ENCODE results near the gene PHLDB2.
A peak's percentile ranks its signal among the peaks of the same experiment; 100 is the strongest.

Gene PHLDB2

DNA sequence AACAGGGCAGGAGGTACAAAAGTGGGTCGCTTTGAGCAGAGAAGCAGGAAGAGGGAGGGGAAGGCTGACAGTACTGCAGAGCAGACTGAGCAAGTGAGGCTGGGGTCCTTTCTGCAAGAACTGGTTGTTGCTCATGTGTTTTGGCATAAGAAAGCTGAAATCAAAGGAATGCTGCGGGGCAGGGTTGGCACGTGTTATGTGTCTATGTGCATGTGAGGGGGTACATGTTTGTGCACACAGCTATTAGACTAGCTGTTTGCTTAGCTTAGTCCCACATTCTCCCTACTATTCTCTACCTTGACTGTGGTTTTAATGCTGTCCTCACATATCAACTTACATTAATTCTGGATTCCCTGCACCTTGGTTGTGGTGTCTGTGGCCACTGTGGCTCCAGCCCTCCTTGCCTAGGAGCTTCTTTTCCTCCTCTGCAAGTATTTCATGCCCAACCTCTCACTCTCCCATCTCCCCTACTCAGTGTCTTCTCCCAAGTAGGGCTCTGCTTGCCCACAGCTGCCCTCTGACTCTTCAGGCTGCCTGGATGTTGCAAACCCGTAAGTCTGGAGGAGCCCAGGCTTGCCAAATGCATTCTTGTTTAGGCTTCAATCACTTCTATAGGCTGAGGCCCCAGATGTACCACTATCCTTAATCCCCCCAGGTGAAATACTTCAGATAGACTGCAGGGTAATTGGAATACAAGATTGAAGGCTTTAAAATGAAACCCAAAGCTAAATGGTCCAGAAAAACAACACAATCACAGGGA lies 144.4 kb downstream of the PHLDB2 start:
- H3K9me3 ChIP-seq (ENCODE audit: severe bottlenecking) = no peaks in the 10 kb centered on the region
- DNase-seq (ENCODE audit: low spot score) = no peak
- no peaks in the 10 kb centered on the region for H3K36me3 ChIP-seq (ENCODE audit: low read depth)
- H3K4me3 ChIP-seq (ENCODE audit: severe bottlenecking) = no peak overlapping the region
- TF ChIP-seq, protein P1, sequence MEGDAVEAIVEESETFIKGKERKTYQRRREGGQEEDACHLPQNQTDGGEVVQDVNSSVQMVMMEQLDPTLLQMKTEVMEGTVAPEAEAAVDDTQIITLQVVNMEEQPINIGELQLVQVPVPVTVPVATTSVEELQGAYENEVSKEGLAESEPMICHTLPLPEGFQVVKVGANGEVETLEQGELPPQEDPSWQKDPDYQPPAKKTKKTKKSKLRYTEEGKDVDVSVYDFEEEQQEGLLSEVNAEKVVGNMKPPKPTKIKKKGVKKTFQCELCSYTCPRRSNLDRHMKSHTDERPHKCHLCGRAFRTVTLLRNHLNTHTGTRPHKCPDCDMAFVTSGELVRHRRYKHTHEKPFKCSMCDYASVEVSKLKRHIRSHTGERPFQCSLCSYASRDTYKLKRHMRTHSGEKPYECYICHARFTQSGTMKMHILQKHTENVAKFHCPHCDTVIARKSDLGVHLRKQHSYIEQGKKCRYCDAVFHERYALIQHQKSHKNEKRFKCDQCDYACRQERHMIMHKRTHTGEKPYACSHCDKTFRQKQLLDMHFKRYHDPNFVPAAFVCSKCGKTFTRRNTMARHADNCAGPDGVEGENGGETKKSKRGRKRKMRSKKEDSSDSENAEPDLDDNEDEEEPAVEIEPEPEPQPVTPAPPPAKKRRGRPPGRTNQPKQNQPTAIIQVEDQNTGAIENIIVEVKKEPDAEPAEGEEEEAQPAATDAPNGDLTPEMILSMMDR (IDR thresholded peaks at IDR 0.05; ENCODE audit: poor library complexity, severe bottlenecking) = no peak
- no peaks in the 10 kb centered on the region for H3K27me3 ChIP-seq (ENCODE audit: insufficient read depth, poor library complexity, severe bottlenecking)
- peak; percentile 28 for ATAC-seq (ENCODE audit: low read depth)
- H3K4me1 ChIP-seq (ENCODE audit: insufficient read depth, poor library complexity, severe bottlenecking) = peaks cover 33% of the 10 kb centered on the region
- peak overlapping the region; percentile 51 for H3K27ac ChIP-seq (ENCODE audit: poor library complexity, severe bottlenecking)

DNA sequence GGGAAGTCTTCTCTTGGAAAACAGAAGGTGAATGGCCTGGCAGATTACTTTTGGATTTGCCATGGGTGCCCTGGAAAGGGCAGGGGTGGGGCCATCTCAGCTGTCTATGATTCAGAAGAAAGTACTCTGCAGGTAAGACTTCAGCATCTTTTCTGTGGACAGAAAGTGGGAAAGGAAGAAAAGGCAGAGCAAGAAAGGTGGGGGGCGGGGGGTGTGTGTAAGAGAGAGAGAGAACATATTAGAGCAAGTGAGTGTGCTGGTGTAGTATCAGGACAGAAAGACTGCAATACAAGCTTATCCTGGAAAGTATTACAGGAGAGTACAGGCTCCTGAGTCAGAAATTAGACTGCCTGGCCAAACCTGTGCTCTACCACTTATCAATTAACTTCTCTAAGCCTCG lies 145.1 kb downstream of the PHLDB2 start:
- ATAC-seq (ENCODE audit: low read depth) (no peak), DNase-seq (ENCODE audit: low spot score) (no peak)

DNA sequence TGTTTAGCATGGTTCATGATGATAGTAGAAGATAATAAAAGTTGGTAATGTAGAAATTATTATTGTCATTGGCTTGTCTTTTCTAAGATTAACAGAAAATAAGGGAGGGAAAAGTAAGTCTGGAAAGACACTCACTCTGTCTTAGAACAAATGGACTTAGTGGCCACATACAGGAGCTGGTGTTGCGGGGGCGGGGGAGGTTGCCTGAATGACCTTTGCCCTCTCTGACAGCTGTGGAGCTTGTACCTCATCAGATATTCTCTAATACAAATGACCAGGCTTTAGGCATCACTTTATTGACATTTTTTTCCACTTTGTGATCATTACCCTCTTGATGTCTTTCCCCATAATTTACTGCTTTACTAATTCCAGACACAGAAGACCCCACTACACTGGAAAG lies 145.6 kb downstream of the PHLDB2 start:
- H3K4me3 ChIP-seq (ENCODE audit: severe bottlenecking) = no peak overlapping the region
- H3K27ac ChIP-seq (ENCODE audit: poor library complexity, severe bottlenecking) = peak overlapping the region; percentile 51
- H3K9me3 ChIP-seq (ENCODE audit: severe bottlenecking) = no peaks in the 10 kb centered on the region
- DNase-seq (ENCODE audit: low spot score) (no peak), ATAC-seq (ENCODE audit: low read depth) (no peak)
- TF ChIP-seq, protein P1 (IDR thresholded peaks at IDR 0.05; ENCODE audit: poor library complexity, severe bottlenecking) = no peak
- H3K4me1 ChIP-seq (ENCODE audit: insufficient read depth, poor library complexity, severe bottlenecking) = peaks cover 33% of the 10 kb centered on the region
- H3K27me3 ChIP-seq (ENCODE audit: insufficient read depth, poor library complexity, severe bottlenecking) = no peaks in the 10 kb centered on the region
- H3K36me3 ChIP-seq (ENCODE audit: low read depth) = no peaks in the 10 kb centered on the region

More for the DNA sequence above, 145.1 kb downstream of the PHLDB2 start:
- Histone ChIP-seq H3K9me3 (ENCODE audit: severe bottlenecking) (no peaks in the 10 kb centered on the region), H3K27ac (ENCODE audit: poor library complexity, severe bottlenecking) (peak overlapping the region; percentile 51), H3K27me3 (ENCODE audit: insufficient read depth, poor library complexity, severe bottlenecking) (no peaks in the 10 kb centered on the region), H3K4me1 (ENCODE audit: insufficient read depth, poor library complexity, severe bottlenecking) (peaks cover 33% of the 10 kb centered on the region), H3K4me3 (ENCODE audit: severe bottlenecking) (no peak overlapping the region), H3K36me3 (ENCODE audit: low read depth) (no peaks in the 10 kb centered on the region)
- TF ChIP-seq, protein P1 (IDR thresholded peaks at IDR 0.05; ENCODE audit: poor library complexity, severe bottlenecking) = no peak

DNA sequence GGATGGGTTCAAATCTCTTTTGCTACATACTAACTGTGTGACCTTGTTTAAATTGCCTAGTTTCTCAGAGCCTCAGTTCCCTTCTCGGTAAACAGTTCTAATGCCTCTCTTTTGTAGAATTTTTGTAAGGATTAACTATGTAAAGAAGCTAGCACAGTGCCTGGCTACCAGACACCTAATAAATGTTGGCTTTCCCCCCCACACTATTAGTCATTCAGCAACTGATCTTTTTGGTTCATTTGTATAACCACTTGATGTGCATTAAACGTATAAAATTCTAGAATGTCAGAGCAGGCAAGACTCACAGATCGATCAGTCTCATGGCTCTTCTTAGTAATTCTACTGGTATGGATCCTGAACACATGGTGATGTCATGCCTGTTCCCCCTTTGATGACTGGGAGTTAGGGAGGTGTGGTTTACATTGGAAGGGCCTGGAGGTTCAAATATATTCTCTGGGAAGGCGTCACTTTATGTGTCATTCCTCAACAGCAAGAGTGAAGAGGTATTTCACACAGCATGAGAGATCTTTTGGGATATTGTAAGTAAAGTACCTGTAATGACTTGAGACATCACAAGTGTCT lies 146.1 kb downstream of the PHLDB2 start:
- Histone ChIP-seq H3K9me3 (ENCODE audit: severe bottlenecking) (no peaks in the 10 kb centered on the region), H3K27me3 (ENCODE audit: insufficient read depth, poor library complexity, severe bottlenecking) (no peaks in the 10 kb centered on the region), H3K27ac (ENCODE audit: poor library complexity, severe bottlenecking) (peak overlapping the region; percentile 51), H3K4me3 (ENCODE audit: severe bottlenecking) (no peak overlapping the region), H3K4me1 (ENCODE audit: insufficient read depth, poor library complexity, severe bottlenecking) (peaks cover 33% of the 10 kb centered on the region), H3K36me3 (ENCODE audit: low read depth) (no peaks in the 10 kb centered on the region)
- TF ChIP-seq, protein P1 (IDR thresholded peaks at IDR 0.05; ENCODE audit: poor library complexity, severe bottlenecking) = no peak
- ATAC-seq (ENCODE audit: low read depth) (no peak; the same call in 2 of the 3 replicates), DNase-seq (ENCODE audit: low spot score) (no peak)

DNA sequence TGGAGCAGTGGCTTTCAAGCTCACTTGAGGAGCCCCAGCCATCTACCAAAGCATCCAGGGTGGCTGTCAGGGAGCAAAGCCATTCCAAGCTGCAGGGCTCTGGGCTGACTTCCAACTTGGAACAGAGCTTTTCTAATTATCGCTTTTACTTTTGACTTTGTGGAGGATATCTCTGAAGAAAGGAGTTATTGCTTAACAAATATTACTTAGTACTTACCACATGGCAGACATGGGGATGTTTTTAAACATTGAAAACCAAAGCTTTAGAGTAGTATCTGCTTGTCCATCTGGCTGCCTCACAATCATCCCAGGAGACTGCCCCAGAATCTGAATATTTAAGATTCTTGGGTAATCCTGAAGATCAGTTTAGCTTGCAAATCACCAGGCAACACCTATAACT lies 148.6 kb downstream of the PHLDB2 start:
- Histone ChIP-seq H3K27ac (ENCODE audit: poor library complexity, severe bottlenecking) (no peak overlapping the region), H3K4me3 (ENCODE audit: severe bottlenecking) (no peak overlapping the region), H3K9me3 (ENCODE audit: severe bottlenecking) (no peaks in the 10 kb centered on the region), H3K36me3 (ENCODE audit: low read depth) (no peaks in the 10 kb centered on the region), H3K4me1 (ENCODE audit: insufficient read depth, poor library complexity, severe bottlenecking) (peaks cover 22% of the 10 kb centered on the region), H3K27me3 (ENCODE audit: insufficient read depth, poor library complexity, severe bottlenecking) (no peaks in the 10 kb centered on the region)
- TF ChIP-seq, protein P1 (IDR thresholded peaks at IDR 0.05; ENCODE audit: poor library complexity, severe bottlenecking) = no peak
- DNase-seq (ENCODE audit: low spot score) (no peak), ATAC-seq (ENCODE audit: low read depth) (no peak)

All from RWPE2 (cell line).